A673 (cell line): ENCODE measurements around the gene RNF7.

Experiments
- CTCF ChIP-seq: fragments of 300-800, 200-600 bp; sonication (generic); conservative IDR thresholded peaks from 2 replicates; pipeline ENCODE4 v1.5.1; 2017; ENCODE audit warnings: low read depth, mild to moderate bottlenecking, antibody characterized with exemption, low read length, moderate library complexity, mixed read lengths
- EZH2 ChIP-seq: fragments of 200-600 bp; sonication (generic); IDR thresholded peaks from 2 replicates; pipeline ENCODE4 v1.6.1; 2017; ENCODE audit warnings: borderline replicate concordance, low read depth, mild to moderate bottlenecking, mixed read lengths, antibody characterized with exemption, low read length; ENCODE audit not compliant: poor library complexity, severe bottlenecking

GRCh38 chr3:141782386-141782932 is 44.4 kb downstream of the RNF7 start:
- TF ChIP-seq EZH2 (no peak), CTCF (peak; percentile 44)
